Prostate gland (tissue), 2 donors: ENCODE measurements around the gene ADAMTS17. TPM values are rescaled to one million over a fixed set of nuclear protein-coding genes. Genes with fewer than 3 reads are reported as not detected.

ENCODE experiments used
- DNase-seq: peaks from one replicate; pipeline ENCODE4 v3.0.0-alpha.2; 2019; ENCODE audit warnings: low spot score
- H3K27ac ChIP-seq, 2 donors: fragments of 200-600 bp; sonication (generic); 2 replicates each; pipeline ENCODE4 v1.5.1; 2017 to 2019
- H3K27me3 ChIP-seq: fragments of 200-600 bp; sonication (generic); replicated peaks from 2 replicates; pipeline ENCODE4 v1.5.1; 2019; ENCODE audit not compliant: insufficient read depth
- H3K36me3 ChIP-seq, 2 donors: fragments of 200-600 bp; sonication (generic); 1 replicate in 1 of 2; 2 replicates in 1 of 2; pipeline versions ENCODE4 v1.5.1 to v1.8.1; 2017 to 2019
- H3K4me1 ChIP-seq: fragments of 200-600 bp; sonication (generic); replicated peaks from 2 replicates; pipeline ENCODE4 v1.5.1; 2019
- H3K4me3 ChIP-seq, 2 donors: fragments of 200-600 bp; sonication (generic); 2 replicates each; pipeline ENCODE4 v1.5.1; 2017 to 2019
- H3K9me3 ChIP-seq: fragments of 200-600 bp; sonication (generic); 2 replicates; pipeline ENCODE4 v1.5.1; 2017
- POLR2A ChIP-seq: fragments of 450-650 bp; IDR thresholded peaks from one replicate; pipeline ENCODE4 v1.6.1; 2016; ENCODE audit warnings: antibody characterized with exemption, mild to moderate bottlenecking
- POLR2AphosphoS5 ChIP-seq: sonication (generic); formaldehyde crosslinking; IDR thresholded peaks from one replicate; pipeline ENCODE4 v1.6.1; 2017; ENCODE audit warnings: antibody characterized with exemption
- WGBS: methylation state at CpG from one replicate; pipeline ENCODE4 v1.1.5; 2018; 5-methylcytosine and 5-hydroxymethylcytosine counted together
- intact Hi-C: fragments of 100-400 bp; cut with DNase I; formaldehyde crosslinking; loops from one replicate; pipeline ENCODE4 v1.14.2; 2022
- total RNA-seq, 2 donors: library from RNA; depleted of rRNA; stranded (reverse); fragments of >200 nt; gene quantifications; one replicate each; pipeline ENCODE4 v1.1.0, GENCODE V29; 2016
- TF ChIP-seq, protein P1 (sequence below), 4 experiments: fragments of 200-600 bp in 2 of 4; fragments of 450-650 bp in 2 of 4; sonication (generic) in 2 of 4; IDR thresholded peaks; 1 replicate in 3 of 4; 2 replicates in 1 of 4; pipeline ENCODE4 v1.5.1; 2016 to 2019; ENCODE audit warnings: antibody characterized with exemption in 4 of 4, mild to moderate bottlenecking in 2 of 4, moderate library complexity in 2 of 4

The ADAMTS17 gene
- total RNA-seq, 2 donors from 2014 or later = 2.7 to 5.6 TPM

DNA sequence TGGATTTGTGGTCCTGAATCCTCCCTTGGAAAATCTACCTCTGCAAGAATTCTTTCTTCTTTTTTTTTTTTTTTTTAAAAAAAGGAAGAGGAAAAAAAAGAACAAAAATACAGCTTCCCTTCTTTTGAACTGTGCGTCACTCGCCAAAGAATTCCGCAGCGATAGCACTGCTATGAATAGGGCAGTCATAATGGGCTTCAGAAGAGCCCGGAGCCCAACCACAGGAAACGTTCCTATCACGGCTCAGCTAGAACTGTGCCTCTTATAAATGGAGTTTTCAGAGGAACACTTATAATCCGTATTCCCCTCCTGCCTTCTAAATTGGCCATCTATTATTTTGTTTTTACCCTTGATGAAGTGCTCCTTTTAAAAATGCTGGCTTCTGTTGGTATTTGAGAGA lies 227.7 kb downstream of the ADAMTS17 start:
- TF ChIP-seq, protein P1, sequence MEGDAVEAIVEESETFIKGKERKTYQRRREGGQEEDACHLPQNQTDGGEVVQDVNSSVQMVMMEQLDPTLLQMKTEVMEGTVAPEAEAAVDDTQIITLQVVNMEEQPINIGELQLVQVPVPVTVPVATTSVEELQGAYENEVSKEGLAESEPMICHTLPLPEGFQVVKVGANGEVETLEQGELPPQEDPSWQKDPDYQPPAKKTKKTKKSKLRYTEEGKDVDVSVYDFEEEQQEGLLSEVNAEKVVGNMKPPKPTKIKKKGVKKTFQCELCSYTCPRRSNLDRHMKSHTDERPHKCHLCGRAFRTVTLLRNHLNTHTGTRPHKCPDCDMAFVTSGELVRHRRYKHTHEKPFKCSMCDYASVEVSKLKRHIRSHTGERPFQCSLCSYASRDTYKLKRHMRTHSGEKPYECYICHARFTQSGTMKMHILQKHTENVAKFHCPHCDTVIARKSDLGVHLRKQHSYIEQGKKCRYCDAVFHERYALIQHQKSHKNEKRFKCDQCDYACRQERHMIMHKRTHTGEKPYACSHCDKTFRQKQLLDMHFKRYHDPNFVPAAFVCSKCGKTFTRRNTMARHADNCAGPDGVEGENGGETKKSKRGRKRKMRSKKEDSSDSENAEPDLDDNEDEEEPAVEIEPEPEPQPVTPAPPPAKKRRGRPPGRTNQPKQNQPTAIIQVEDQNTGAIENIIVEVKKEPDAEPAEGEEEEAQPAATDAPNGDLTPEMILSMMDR (IDR thresholded peaks at IDR 0.05) = no peak
- TF ChIP-seq POLR2A = no peak
- no peak for TF ChIP-seq POLR2AphosphoS5
- Histone ChIP-seq H3K27ac (no peak overlapping the region), H3K27me3 (no peaks in the 10 kb centered on the region), H3K4me1 (no peaks in the 10 kb centered on the region), H3K4me3 (no peak overlapping the region), H3K36me3 (no peaks in the 10 kb centered on the region), H3K9me3 (no peaks in the 10 kb centered on the region)
- intact Hi-C loops = no loop called here
- DNase-seq = no peak
- WGBS = 40% methylated on average over 8 of the region's 8 CpGs

DNA sequence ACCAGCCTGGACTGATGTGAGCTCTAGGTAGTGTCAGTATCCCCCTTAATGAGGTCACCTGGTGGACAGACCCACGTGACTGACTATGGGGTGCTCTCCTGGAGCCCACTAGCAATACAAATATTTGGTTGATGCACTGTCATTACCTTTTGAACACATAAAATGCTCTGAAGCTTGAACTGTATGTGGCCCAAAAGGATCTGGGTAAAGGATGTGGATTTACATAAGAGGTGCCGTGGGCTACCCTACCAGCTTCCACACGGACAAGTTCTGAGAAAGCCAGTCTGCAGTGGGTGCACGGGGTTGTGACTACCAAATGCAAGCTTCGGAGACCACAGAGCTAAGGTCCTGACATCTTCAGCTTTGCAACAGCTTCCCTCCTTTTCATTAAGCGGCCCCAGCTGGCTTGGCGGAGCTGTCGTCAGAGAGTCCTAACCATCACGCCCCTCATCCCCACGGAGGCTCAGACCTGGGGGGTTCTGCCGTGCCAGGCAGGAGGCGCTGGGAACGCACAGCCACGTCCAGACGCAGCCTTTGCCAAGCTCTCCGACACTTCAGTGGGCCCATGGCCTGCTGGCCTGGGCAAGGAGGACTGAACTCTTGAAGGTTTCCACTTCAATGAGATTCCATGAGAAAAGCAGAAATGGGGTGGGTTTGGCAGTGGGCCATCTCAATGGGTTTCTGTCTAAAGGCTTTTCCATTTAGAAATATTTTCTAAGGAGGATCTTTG lies 228.3 kb downstream of the ADAMTS17 start:
- no peak overlapping the region for H3K4me3 ChIP-seq
- H3K36me3 ChIP-seq = no peaks in the 10 kb centered on the region
- no peaks in the 10 kb centered on the region for H3K9me3 ChIP-seq
- WGBS = 72% methylated on average over 16 of the region's 16 CpGs
- no peak overlapping the region for H3K27ac ChIP-seq
- no peaks in the 10 kb centered on the region for H3K27me3 ChIP-seq
- no peak for TF ChIP-seq POLR2AphosphoS5
- no peak for TF ChIP-seq POLR2A
- TF ChIP-seq, protein P1 (IDR thresholded peaks at IDR 0.05) = no peak
- H3K4me1 ChIP-seq = no peaks in the 10 kb centered on the region
- intact Hi-C loops = no loop called here
- no peak for DNase-seq

DNA sequence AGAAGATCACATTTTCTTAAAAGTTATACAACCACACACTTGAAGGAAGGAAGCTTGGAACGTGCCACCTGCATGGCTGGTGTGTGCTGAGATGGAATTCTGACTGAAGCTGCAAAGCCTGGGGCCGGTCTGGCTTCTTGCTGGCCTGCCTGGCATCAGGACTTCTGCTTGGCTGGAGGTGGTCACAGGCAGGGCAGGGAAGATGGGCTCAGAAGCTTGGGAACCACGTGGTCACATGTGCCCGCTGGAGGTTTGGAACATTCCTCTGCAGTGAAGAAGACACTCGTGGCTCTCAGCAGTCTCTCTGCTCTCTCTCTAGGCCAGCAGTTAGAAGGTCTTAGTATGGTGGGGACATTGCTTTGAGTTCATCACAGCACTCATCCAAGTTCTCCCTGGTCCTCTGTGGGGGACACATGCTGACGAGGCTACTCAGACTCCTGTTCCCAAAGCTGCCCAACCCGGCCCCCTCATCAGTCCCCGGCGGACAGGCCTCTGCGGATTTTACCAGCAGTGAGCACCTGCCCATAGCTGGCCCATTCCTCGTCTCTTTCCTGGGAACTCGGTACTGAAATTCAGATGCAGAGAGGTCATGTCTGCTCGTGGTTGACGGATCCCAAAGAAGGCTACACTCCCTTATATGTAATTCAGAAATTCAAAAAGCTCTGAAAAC lies 229.0 kb downstream of the ADAMTS17 start:
- no peak overlapping the region for H3K27ac ChIP-seq
- intact Hi-C loops = no loop called here
- 96% methylated on average over 14 of the region's 14 CpGs for WGBS
- H3K4me3 ChIP-seq = no peak overlapping the region
- H3K4me1 ChIP-seq = no peaks in the 10 kb centered on the region
- no peaks in the 10 kb centered on the region for H3K9me3 ChIP-seq
- H3K36me3 ChIP-seq = no peaks in the 10 kb centered on the region
- TF ChIP-seq POLR2AphosphoS5 (no peak), POLR2A (no peak)
- TF ChIP-seq, protein P1 (IDR thresholded peaks at IDR 0.05) = no peak
- H3K27me3 ChIP-seq = no peaks in the 10 kb centered on the region
- no peak for DNase-seq

DNA sequence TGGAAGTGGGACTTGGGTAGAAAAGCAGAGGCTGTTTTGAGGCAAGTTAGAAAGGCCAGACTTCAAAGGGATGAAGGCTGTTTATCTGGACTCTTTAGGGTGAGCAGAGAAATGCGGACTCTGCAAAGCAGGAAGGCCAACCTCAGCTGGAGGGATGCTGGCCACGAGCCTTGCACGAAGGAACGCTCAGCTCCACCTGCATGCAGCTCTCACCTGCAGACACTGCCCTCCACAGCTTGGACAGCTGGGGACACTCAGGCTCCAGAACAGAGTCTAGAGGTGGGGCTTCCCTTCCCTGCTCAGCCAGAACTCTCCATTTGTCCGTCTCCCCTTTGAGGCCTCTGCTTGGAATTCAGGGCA lies 229.7 kb downstream of the ADAMTS17 start:
- 78% methylated on average over 5 of the region's 5 CpGs for WGBS
- H3K27ac ChIP-seq = no peak overlapping the region
- H3K27me3 ChIP-seq = no peaks in the 10 kb centered on the region
- DNase-seq = no peak
- no peak overlapping the region for H3K4me3 ChIP-seq
- no peak for TF ChIP-seq POLR2A
- no peak for TF ChIP-seq POLR2AphosphoS5
- TF ChIP-seq, protein P1 (IDR thresholded peaks at IDR 0.05) = no peak
- intact Hi-C loops = no loop called here
- H3K4me1 ChIP-seq = no peaks in the 10 kb centered on the region
- no peaks in the 10 kb centered on the region for H3K36me3 ChIP-seq
- no peaks in the 10 kb centered on the region for H3K9me3 ChIP-seq
